Measurements from ENCODE around the gene ZMIZ2. TPM values are rescaled to one million over a fixed set of nuclear protein-coding genes. Genes with fewer than 3 reads are reported as not detected.
A peak's percentile ranks its signal among the peaks of the same experiment; 100 is the strongest.
"Not testable (repeated sequence)": the region's sequence is repeated elsewhere in the genome, so short reads cannot be mapped to it uniquely, and the experiment has no call there.

The ZMIZ2 gene, protein sequence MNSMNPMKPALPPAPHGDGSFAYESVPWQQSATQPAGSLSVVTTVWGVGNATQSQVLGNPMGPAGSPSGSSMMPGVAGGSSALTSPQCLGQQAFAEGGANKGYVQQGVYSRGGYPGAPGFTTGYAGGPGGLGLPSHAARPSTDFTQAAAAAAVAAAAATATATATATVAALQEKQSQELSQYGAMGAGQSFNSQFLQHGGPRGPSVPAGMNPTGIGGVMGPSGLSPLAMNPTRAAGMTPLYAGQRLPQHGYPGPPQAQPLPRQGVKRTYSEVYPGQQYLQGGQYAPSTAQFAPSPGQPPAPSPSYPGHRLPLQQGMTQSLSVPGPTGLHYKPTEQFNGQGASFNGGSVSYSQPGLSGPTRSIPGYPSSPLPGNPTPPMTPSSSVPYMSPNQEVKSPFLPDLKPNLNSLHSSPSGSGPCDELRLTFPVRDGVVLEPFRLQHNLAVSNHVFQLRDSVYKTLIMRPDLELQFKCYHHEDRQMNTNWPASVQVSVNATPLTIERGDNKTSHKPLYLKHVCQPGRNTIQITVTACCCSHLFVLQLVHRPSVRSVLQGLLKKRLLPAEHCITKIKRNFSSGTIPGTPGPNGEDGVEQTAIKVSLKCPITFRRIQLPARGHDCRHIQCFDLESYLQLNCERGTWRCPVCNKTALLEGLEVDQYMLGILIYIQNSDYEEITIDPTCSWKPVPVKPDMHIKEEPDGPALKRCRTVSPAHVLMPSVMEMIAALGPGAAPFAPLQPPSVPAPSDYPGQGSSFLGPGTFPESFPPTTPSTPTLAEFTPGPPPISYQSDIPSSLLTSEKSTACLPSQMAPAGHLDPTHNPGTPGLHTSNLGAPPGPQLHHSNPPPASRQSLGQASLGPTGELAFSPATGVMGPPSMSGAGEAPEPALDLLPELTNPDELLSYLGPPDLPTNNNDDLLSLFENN
- 52.1 TPM for polyA plus RNA-seq (2012; ENCODE audit: insufficient read depth, insufficient read length)

GRCh38 chr7:44748045-44748947 is at the start of gene ZMIZ2:
ZMIZ2 (plus strand) TSS chr7:44748847; CDS start chr7:44756250, 7,403 bp downstream.
- peak; percentile 69 for DNase-seq (ENCODE audit: low read depth, low spot score)

GRCh38 chr7:44699598-44699997 is 49.0 kb upstream of the ZMIZ2 start:
- H3K4me3 ChIP-seq (ENCODE audit: low read length); DNase-seq (ENCODE audit: low read depth, low spot score): not testable (repeated sequence)

More at GRCh38 chr7:44748045-44748947, at the start of gene ZMIZ2:
- peak within 1 kb of the TSS; percentile 83 for H3K4me3 ChIP-seq (ENCODE audit: low read length)

DNA sequence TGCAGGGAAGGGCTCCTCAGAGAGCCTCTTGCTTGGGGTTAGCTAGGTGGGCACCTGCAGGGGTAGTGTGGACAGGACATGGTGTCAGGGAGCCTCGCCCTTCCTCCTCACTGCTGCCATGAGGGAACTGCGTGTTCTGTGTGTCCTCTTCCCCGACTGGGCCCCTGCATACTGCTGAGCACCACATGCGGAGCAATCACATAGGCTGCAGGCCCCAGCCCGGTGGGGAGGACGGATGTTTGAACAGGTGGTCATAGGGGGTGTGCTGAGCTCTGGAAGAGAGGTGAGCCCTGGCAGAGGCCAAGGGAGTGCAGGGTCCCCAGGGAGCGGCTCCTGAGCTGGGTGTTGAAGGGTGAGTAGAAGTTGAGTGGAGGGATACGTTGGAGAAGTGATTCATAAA is 48.3 kb upstream of the ZMIZ2 start:
- DNase-seq (ENCODE audit: low read depth, low spot score), result no peak
- H3K4me3 ChIP-seq (ENCODE audit: low read length), result no peak overlapping the region

DNA sequence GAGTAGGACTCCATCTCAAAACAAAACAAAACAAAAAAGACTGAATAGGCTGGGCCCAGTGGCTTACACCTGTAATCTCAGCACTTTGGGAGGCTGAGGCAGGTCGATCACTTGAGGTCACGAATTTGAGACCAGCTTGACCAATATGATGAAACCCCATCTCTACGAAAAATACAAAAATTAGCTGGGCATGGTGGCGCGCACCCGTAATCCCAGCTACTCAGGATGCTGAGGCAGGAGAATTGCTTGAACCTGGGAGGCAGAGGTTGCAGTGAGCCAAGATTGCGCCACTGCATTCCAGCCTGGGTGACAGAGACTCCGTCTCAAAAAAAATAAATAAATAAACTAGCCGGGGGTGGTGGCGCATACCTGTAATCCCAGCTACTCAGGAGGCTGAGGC is 45.3 kb upstream of the ZMIZ2 start:
- H3K4me3 ChIP-seq (ENCODE audit: low read length); DNase-seq (ENCODE audit: low read depth, low spot score): not testable (repeated sequence)

DNA sequence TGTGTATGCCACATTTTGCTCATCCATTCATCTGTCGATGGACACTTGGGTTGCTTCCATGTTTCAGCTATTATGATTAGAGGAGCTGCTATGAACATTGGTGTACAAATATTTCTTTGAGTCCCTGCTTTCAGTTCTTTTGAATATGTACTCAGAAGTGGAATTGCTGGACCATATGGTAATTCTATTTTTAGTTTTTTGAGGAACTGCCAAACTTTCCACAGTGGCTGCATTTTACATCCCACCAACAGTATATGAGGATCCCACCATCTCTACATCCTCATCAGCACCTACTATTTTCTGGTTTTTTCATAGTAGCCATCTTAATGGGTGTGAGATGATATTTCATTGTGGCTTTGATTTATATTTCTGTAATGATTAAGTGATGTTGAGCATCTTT is 44.7 kb upstream of the ZMIZ2 start:
- no peak overlapping the region for H3K4me3 ChIP-seq (ENCODE audit: low read length)
- DNase-seq (ENCODE audit: low read depth, low spot score), result no peak

GRCh38 chr7:44705434-44705833 is 43.2 kb upstream of the ZMIZ2 start:
- H3K4me3 ChIP-seq (ENCODE audit: low read length), result no peak overlapping the region
- no peak for DNase-seq (ENCODE audit: low read depth, low spot score)

GRCh38 chr7:44706788-44707557 is 41.7 kb upstream of the ZMIZ2 start:
- no peak overlapping the region for H3K4me3 ChIP-seq (ENCODE audit: low read length)
- no peak for DNase-seq (ENCODE audit: low read depth, low spot score)

- DNase-seq (ENCODE audit: low read depth, low spot score), result no peak
- H3K4me3 ChIP-seq (ENCODE audit: low read length), result no peak overlapping the region
These were observed 41.0 kb upstream of the ZMIZ2 start for GRCh38 chr7:44707558-44708230.

DNA sequence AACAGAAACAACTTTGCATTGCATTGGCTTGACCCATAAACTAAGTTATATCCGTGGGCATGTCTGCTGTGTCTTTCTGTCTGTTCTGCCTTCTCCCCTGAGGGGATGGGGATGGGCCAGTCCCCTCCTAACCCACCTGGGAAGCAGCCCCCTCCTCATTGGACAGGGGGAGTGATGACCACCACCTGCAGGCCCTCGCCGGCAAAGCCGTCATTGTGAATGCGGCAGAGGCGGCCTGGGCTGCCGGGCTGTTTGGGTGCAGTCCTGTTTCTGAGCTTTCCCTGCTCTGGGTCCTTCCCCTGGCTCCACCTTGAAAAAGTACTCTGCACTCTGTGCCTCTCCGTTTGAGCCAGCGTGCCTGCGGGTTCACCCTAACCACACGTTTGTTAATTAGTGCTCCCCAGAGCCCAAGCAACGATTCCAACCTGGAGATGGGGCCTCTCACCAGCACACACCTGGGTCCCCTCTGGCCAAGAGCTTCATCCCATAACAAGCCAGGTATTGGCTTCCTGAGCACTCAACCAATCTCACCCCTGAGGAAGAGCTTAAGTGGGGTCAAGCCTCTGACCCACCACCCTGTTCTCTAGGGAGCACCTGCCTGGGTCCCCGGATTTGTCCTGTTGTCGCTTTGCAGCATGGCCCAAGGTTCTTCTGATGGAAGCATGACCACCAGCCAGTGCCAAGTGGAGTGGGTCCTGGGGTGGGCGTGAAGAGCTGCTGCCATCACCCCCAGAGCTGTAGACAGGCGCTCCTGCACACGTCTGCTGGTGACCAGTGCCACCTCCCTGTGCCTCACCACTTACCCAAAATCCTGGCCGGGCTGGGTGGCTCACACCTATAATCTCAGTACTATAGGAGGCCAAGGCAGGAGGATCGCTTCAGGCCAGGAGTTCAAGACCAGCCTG is 39.4 kb upstream of the ZMIZ2 start:
- no peak overlapping the region for H3K4me3 ChIP-seq (ENCODE audit: low read length)
- no peak for DNase-seq (ENCODE audit: low read depth, low spot score)

GRCh38 chr7:44709945-44710596 is 38.6 kb upstream of the ZMIZ2 start:
- DNase-seq (ENCODE audit: low read depth, low spot score), result no peak
- H3K4me3 ChIP-seq (ENCODE audit: low read length), result no peak overlapping the region

DNA sequence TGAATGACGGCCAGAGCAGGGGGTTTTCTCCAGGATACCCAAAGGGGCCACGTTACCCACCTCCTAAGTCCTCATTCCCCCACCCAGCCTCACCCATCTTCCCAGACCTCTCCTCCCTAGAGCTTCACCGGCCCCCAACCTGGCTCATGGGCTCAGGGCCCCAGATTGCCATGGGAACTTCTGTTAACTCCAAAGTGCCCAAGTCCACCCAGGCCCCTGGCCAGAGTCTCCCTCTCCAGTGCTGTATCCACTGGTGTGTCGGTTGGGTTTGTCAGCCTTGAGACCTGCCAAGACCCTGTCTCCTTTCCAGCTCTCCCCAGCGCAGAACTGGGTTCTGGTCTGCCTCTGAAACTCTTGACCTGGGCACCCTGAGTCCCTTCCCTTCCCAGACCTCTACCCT is 37.1 kb upstream of the ZMIZ2 start:
- no peak overlapping the region for H3K4me3 ChIP-seq (ENCODE audit: low read length)
- no peak for DNase-seq (ENCODE audit: low read depth, low spot score)

GRCh38 chr7:44712012-44712411 is 36.6 kb upstream of the ZMIZ2 start:
- DNase-seq (ENCODE audit: low read depth, low spot score), result no peak
- H3K4me3 ChIP-seq (ENCODE audit: low read length), result no peak overlapping the region

DNA sequence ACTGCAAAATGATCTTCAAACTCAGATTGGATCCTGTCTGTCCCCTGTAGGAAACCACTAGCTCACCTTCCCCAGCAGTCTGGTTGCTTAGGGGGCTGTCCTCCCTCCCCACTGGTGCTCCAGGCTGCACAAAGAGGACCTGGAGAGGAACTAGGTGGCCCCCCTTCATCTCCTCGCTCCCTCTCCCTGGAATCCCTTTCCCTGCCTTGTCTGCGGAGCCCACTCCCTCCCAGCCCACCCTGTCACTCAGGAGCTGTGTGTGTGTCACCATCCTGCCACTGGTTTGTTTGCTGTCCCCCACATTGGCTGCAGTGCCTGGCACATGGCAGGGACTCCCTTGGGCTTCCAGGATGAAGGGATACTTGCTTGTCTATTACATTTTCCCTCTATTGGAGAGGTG is 35.5 kb upstream of the ZMIZ2 start:
- no peak for DNase-seq (ENCODE audit: low read depth, low spot score)
- no peak overlapping the region for H3K4me3 ChIP-seq (ENCODE audit: low read length)

DNA sequence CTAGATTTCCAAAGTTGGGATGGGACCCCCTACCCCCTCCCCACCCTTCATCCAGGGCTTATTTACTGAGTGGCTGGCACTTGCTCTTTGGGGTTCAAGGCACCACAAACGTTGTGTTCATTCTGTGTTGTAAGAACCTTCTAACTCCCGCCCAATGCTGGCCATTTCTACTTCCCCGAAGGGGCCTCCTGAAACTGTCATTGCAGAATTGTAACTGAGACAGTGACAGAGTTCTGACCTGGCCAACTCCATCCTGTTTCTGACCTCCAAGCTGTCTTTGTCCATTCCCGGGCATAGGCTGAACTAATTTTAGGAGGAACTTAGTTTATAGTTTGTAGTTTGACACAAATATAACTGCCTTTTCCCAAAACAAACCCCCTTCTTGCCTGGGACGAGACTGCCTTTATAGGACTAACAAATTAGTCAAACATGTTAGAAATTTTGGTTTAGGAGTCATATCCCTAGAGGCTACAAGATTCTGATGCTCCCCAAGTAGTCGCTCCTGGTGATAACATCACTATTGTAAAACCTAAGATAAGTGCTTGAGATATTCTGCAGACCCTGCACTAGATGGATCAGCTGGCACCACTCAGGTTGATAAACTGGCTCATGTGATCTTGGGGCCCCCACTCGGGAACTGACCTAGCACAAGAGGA is 34.8 kb upstream of the ZMIZ2 start:
- no peak for DNase-seq (ENCODE audit: low read depth, low spot score)
- H3K4me3 ChIP-seq (ENCODE audit: low read length), result no peak overlapping the region

DNA sequence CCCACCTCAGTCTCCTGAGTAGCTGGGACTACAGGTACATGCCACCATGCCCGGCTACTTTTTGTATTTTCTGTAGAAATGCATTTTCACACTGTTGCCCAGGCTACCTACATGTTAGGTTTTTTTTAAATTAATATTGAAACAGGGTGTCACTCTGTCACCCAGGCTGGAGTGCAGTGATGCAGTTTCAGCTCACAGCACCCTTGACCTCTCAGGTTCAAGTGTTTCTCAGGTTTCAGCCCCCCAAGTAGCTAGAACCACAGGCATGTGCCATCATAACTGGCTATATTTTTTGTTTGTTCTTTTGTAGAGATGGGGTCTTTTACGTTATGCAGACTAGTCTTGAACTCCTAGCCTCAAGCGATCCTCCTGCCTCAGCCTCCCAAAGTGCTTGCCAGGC is 32.4 kb upstream of the ZMIZ2 start:
- H3K4me3 ChIP-seq (ENCODE audit: low read length), result no peak overlapping the region
- DNase-seq (ENCODE audit: low read depth, low spot score), result no peak

DNA sequence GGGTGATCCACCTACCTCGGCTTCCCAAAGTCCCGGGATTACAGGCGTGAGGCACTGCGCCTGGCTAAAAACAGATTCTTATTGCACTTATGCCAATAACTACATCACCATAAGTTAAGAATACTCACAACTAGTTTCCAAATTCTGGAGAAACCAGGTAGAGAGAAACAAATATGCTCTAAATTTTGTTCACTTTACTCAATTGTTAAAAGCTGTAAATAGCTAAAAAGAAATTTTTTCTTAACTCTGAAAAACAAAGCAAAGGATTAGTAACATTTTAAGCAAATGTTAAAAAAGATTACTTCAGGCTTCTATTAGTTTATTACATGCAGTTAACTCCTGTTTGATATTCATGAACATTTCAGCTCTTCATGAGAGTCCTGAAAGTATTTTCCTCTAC is 28.3 kb upstream of the ZMIZ2 start:
- no peak overlapping the region for H3K4me3 ChIP-seq (ENCODE audit: low read length)
- no peak for DNase-seq (ENCODE audit: low read depth, low spot score)

Measured in Jurkat, Clone E6-1 (cell line).